SU-DHL-6 (cell line): ENCODE measurements around the gene ESR1.

Experiments
- H2AFZ ChIP-seq: fragments of 200-600 bp; sonication (generic); 2 replicates; pipeline ENCODE4 v1.6.1; 2014; ENCODE audit warnings: low read depth, mild to moderate bottlenecking, moderate library complexity, mixed read lengths, antibody characterized with exemption, low read length; ENCODE audit not compliant: severe bottlenecking
- H3F3A ChIP-seq: fragments of 200-600 bp; shearing (Covaris generic); 2 replicates; pipeline ENCODE4 v1.6.0; 2016; ENCODE audit warnings: antibody characterized with exemption, mild to moderate bottlenecking; ENCODE audit not compliant: insufficient read depth
- H3K27ac ChIP-seq: fragments of 200-600 bp; sonication (generic); 2 replicates; pipeline ENCODE4 v1.5.1; 2016; ENCODE audit warnings: low read depth, mild to moderate bottlenecking, low read length, moderate library complexity, mixed read lengths
- H3K27me3 ChIP-seq: fragments of 200-600 bp; sonication (generic), shearing (Covaris generic); 2 replicates; pipeline ENCODE4 v1.6.0; 2014; ENCODE audit warnings: mild to moderate bottlenecking, low read length
- H3K36me3 ChIP-seq: fragments of 200-600 bp; sonication (generic); 2 replicates; pipeline ENCODE4 v1.6.1; 2014; ENCODE audit warnings: mild to moderate bottlenecking, low read length, mixed read lengths
- H3K4me2 ChIP-seq: fragments of 300-600, 200-600 bp; shearing (Covaris generic), sonication (generic); 2 replicates; pipeline ENCODE4 v1.6.0; 2014; ENCODE audit warnings: low read length, low read depth, mild to moderate bottlenecking; ENCODE audit not compliant: poor library complexity, severe bottlenecking
- H3K4me3 ChIP-seq: fragments of 200-600 bp; sonication (generic); 2 replicates; pipeline ENCODE4 v1.5.1; 2014; ENCODE audit warnings: antibody characterized with exemption, low read length, mild to moderate bottlenecking, mixed read lengths; ENCODE audit not compliant: insufficient read depth, poor library complexity, severe bottlenecking
- H3K79me2 ChIP-seq: fragments of 200-600 bp; sonication (generic); 2 replicates; pipeline ENCODE4 v1.6.1; 2014; ENCODE audit warnings: mild to moderate bottlenecking, low read length, moderate library complexity; ENCODE audit not compliant: insufficient read depth
- H3K9ac ChIP-seq: fragments of 200-600 bp; sonication (generic); 2 replicates; pipeline ENCODE4 v1.7.0; 2014; ENCODE audit warnings: mild to moderate bottlenecking, low read length
- H3K9me2 ChIP-seq: fragments of 200-600 bp; sonication (generic); replicated peaks from 2 replicates; pipeline ENCODE4 v1.6.1; 2014; ENCODE audit warnings: low read length; ENCODE audit not compliant: insufficient read depth
- H3K9me3 ChIP-seq: fragments of 200-600 bp; sonication (generic); 2 replicates; pipeline ENCODE4 v1.6.1; 2014; ENCODE audit warnings: low read length, mixed read lengths; ENCODE audit not compliant: insufficient read depth
- H4K20me1 ChIP-seq: fragments of 200-600 bp; sonication (generic); 2 replicates; pipeline ENCODE4 v1.6.1; 2014; ENCODE audit warnings: low read depth, mild to moderate bottlenecking, antibody characterized with exemption, low read length, moderate library complexity, mixed read lengths
- EZH2phosphoT487 ChIP-seq: fragments of 200-600 bp; sonication (generic), shearing (Covaris generic); conservative IDR thresholded peaks from 2 replicates; pipeline ENCODE4 v1.6.1; 2018; ENCODE audit warnings: mild to moderate bottlenecking, antibody characterized with exemption, low read length, moderate library complexity, mixed read lengths
- TF ChIP-seq, protein P1 (sequence below): fragments of 200-600 bp; sonication (generic); IDR thresholded peaks from one replicate; pipeline ENCODE4 v1.5.1; 2017; ENCODE audit warnings: antibody characterized with exemption, mild to moderate bottlenecking, low read length, moderate library complexity; ENCODE audit not compliant: insufficient read depth, poor library complexity, severe bottlenecking

The ESR1 gene

DNA sequence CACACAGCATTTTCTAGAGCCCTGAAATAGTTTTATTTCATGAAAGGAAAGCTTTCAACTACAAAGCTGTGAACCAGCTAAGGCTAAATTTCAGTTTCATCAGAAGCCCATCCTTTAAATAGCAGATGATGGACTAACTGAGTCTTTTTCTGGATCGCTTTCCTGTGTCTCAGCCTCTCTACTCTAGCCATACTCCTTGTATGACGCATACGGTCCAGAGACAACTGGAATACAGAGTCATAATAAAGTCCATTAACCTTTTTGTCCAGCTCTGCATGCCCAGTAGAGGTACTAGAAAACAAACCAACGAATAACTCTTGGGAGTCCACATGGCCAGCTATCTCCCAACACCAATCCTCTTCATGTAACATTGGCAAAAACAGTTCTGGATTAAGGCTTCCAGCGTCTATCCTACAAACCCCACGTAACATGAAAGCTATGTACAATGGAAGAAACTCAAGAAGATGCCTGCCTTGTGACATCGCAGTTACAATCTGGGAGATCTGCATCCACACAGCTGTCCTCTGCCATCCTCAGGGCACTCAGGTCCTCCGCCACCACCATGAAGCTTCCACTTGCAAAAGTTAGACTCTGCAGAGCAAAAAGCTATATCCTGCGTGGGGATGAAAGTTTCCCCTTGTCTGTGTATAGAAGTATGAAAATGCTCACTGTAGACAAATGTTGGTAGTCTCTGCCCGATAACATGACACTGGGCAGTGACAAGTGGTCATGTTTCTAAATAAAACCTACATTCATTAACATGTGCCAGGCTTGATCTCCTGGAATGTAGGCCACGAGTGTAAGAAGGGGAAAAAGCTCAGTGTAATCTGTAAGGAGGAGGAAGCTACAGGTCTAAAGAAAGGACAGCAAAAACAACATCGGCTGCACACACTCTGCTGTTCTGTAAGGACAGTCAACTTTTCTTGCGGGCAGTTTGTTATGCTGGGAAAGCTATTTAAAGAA lies 360.4 kb downstream of the ESR1 start:
- Histone ChIP-seq H3K27me3 (no peaks in the 10 kb centered on the region), H3K4me3 (no peak overlapping the region), H3K36me3 (peaks cover 33% of the 10 kb centered on the region), H2AFZ (peak overlapping the region; percentile 21), H4K20me1 (no peaks in the 10 kb centered on the region), H3K9ac (peak overlapping the region; percentile 2; the same call in 1 of the 2 replicates), H3K4me2 (peak overlapping the region; percentile 41), H3K79me2 (no peaks in the 10 kb centered on the region), H3K27ac (peak overlapping the region; percentile 52), H3F3A (peaks cover 4% of the 10 kb centered on the region; the same call in 1 of the 2 replicates), H3K9me2 (no peaks in the 10 kb centered on the region), H3K9me3 (no peaks in the 10 kb centered on the region)
- TF ChIP-seq EZH2phosphoT487, result no peak
- TF ChIP-seq, protein P1, sequence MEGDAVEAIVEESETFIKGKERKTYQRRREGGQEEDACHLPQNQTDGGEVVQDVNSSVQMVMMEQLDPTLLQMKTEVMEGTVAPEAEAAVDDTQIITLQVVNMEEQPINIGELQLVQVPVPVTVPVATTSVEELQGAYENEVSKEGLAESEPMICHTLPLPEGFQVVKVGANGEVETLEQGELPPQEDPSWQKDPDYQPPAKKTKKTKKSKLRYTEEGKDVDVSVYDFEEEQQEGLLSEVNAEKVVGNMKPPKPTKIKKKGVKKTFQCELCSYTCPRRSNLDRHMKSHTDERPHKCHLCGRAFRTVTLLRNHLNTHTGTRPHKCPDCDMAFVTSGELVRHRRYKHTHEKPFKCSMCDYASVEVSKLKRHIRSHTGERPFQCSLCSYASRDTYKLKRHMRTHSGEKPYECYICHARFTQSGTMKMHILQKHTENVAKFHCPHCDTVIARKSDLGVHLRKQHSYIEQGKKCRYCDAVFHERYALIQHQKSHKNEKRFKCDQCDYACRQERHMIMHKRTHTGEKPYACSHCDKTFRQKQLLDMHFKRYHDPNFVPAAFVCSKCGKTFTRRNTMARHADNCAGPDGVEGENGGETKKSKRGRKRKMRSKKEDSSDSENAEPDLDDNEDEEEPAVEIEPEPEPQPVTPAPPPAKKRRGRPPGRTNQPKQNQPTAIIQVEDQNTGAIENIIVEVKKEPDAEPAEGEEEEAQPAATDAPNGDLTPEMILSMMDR, result no peak

DNA sequence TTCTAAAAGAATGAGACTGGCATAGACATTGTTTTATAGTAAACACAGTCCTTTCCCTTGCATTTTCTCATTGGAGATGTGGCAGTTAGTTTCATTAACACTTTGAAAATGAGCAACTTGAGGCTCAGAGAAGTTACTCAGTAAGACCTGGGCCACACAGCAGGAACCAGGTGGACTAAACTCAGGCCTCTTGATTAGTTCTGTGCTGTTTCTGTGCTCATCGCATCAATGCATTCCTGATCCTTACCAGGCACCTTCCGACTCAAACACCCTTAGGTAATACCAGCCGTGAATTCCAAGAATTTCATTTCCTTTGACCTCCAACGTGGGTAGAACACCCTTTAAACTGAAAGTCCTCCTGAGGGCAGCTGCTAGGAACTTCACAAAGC lies 362.8 kb downstream of the ESR1 start:
- Histone ChIP-seq H3K27ac (no peak overlapping the region; the same call in 1 of the 2 replicates), H4K20me1 (no peaks in the 10 kb centered on the region), H3K36me3 (peaks cover 44% of the 10 kb centered on the region), H3K9me3 (no peaks in the 10 kb centered on the region), H3K4me3 (no peak overlapping the region), H3K9ac (no peak overlapping the region), H3K27me3 (no peaks in the 10 kb centered on the region), H3K9me2 (no peaks in the 10 kb centered on the region), H3K79me2 (no peaks in the 10 kb centered on the region), H3K4me2 (no peak overlapping the region), H2AFZ (no peak overlapping the region), H3F3A (peaks cover 4% of the 10 kb centered on the region; the same call in 1 of the 2 replicates)
- TF ChIP-seq, protein P1, result no peak
- no peak for TF ChIP-seq EZH2phosphoT487

DNA sequence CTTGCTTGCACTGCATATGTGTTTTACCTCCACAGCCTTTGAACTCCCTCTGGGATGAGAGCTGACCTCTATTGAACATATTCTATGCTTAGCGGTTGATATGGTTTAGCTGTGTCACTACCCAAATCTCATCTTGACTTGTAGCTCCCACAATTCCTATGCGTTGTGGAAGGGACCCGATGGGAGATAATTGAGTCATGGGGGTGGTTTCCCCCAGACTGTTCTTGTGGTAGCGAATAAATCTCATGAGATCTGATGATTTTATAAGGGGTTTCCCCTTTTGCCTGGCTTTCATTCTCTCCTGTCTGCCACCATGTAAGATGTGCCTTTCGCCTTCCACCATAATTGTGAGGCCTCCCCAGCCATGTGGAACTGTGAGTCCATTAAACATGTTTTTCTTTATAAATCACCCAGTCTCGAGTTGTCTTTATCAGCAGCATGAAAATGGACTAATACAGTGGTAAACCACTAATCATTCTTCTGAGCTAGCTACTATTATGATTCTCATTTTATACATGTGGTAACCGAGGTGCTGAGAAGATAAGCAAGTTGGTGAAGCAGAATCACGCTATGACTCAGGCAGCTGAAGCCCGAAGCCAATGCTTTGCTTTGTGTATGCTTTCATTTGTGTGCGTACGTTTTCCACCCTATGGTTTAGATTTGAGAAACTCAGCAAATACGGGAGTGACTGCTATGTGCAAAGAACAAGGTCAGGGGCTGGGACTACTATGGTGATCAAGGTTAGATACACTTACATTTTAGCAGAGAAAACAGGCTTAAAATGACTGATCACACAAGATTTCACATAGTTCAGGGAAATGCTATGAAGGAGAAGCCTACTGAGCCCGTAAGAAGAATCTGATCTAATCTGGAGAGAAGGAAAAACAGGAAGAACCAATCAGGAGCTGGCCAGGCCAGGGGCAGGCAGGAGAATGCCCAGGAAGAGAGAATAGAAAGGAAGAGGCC lies 363.5 kb downstream of the ESR1 start:
- Histone ChIP-seq H3K9me2 (no peaks in the 10 kb centered on the region), H3K79me2 (no peaks in the 10 kb centered on the region), H3K36me3 (peaks cover 50% of the 10 kb centered on the region), H3K9me3 (no peaks in the 10 kb centered on the region), H3K4me3 (no peak overlapping the region), H2AFZ (no peak overlapping the region), H4K20me1 (no peaks in the 10 kb centered on the region), H3K9ac (no peak overlapping the region), H3K4me2 (no peak overlapping the region), H3K27me3 (no peaks in the 10 kb centered on the region), H3F3A (peaks cover 4% of the 10 kb centered on the region; the same call in 1 of the 2 replicates), H3K27ac (no peak overlapping the region)
- TF ChIP-seq, protein P1, result no peak
- no peak for TF ChIP-seq EZH2phosphoT487
